Testis (tissue), 2 donors: ENCODE data around the gene FGGY.

Experiments
- CTCF ChIP-seq, 3 experiments: fragments of 450-650 bp in 2 of 3; fragments of 200-600 bp in 1 of 3; sonication (generic) in 1 of 3; IDR thresholded peaks; one replicate each; pipeline ENCODE4 v1.5.1; 2016 to 2019; ENCODE audit warnings: antibody characterized with exemption in 3 of 3, mild to moderate bottlenecking in 2 of 3, moderate library complexity in 1 of 3
- POLR2A ChIP-seq: fragments of 450-650 bp; IDR thresholded peaks from one replicate; pipeline ENCODE4 v1.6.1; 2017; ENCODE audit warnings: antibody characterized with exemption, mild to moderate bottlenecking, moderate library complexity

GRCh38 chr1:59249396-59250137, 47.3 kb upstream of the FGGY start:
- TF ChIP-seq CTCF (IDR thresholded peaks at IDR 0.05) = no peak
- no peak for TF ChIP-seq POLR2A
